SJCRH30 (cell line): Measurements from ENCODE around the gene EXOC2. TPM values are rescaled to one million over a fixed set of nuclear protein-coding genes. Genes with fewer than 3 reads are reported as not detected.
"Not testable (repeated sequence)": the region's sequence is repeated elsewhere in the genome, so short reads cannot be mapped to it uniquely, and the experiment has no call there.

Source experiments
- DNase-seq, 2 experiments: peaks; one replicate each; pipeline ENCODE4 v3.0.0-alpha.2; 2015 to 2020
- H3K27ac ChIP-seq: fragments of 250-450 bp; sonication (Bioruptor Pico); 2 replicates; pipeline ENCODE4 v1.5.1; 2020; ENCODE audit warnings: mild to moderate bottlenecking, moderate library complexity
- H3K27me3 ChIP-seq: fragments of 250-450 bp; sonication (Bioruptor Pico); 2 replicates; pipeline ENCODE4 v1.5.1; 2020; ENCODE audit warnings: mild to moderate bottlenecking, moderate library complexity
- H3K36me3 ChIP-seq: fragments of 250-450 bp; sonication (Bioruptor Pico); 2 replicates; pipeline ENCODE4 v1.5.1; 2020; ENCODE audit warnings: mild to moderate bottlenecking, moderate library complexity
- H3K4me1 ChIP-seq: fragments of 250-450 bp; sonication (Bioruptor Pico); 2 replicates; pipeline ENCODE4 v1.5.1; 2020; ENCODE audit warnings: mild to moderate bottlenecking, moderate library complexity
- H3K4me3 ChIP-seq: fragments of 250-450 bp; sonication (Bioruptor Pico); 2 replicates; pipeline ENCODE4 v1.5.1; 2020; ENCODE audit warnings: mild to moderate bottlenecking, moderate library complexity
- H3K9me3 ChIP-seq: fragments of 250-450 bp; sonication (Bioruptor Pico); replicated peaks from 2 replicates; pipeline ENCODE4 v1.5.1; 2020; ENCODE audit warnings: mild to moderate bottlenecking, moderate library complexity
- total RNA-seq: library from RNA; depleted of rRNA; stranded (reverse); fragments of >200 nt; shearing (Covaris generic); gene quantifications from 2 replicates; pipeline ENCODE4 v1.2.3, GENCODE V29; 2014

EXOC2 gene
- total RNA-seq, 1 experiment from 2014 or later: 22.3 TPM

DNA sequence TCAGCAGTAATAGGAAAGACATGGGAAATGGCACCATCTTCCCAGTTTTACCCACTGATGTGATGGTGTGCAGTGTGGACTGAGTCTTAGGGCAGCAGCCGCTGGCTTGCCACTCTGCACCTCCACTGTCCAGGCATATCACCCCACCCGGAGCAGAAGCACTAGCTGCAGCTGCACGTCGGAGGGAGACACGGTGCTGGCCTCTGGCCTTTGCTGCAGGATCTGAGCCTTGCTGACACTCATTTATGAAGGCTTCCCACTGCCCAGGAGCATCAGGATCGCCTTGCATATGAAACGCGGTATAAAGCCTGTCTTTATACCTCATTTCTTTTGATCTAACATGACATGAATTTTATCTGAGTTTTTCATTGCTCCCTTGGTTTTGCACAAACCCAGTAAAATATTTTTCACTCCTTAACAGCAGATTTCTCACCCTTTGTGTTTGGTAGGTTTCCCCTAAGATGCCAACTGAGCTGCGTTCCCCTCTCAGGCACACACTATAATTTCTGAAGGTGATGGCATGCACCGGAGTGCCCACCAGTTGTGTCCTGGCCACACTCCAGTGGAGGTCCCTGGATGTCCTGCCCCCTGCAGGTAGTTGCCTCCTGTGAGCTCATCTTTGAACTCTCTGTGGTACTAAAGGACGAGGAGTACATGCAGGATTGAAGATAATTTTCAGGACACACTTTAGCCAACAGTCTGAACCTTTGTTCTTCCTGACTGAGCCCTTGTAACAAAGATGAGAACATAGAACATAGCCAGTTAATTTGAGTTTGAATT is 9.0 kb upstream of the EXOC2 start:
- no peak for DNase-seq
- H3K9me3 ChIP-seq: no peaks in the 10 kb centered on the region
- H3K27me3 ChIP-seq: no peaks in the 10 kb centered on the region
- H3K4me3 ChIP-seq: no peak overlapping the region
- no peak overlapping the region for H3K27ac ChIP-seq
- H3K36me3 ChIP-seq: no peaks in the 10 kb centered on the region
- H3K4me1 ChIP-seq: no peaks in the 10 kb centered on the region

DNA sequence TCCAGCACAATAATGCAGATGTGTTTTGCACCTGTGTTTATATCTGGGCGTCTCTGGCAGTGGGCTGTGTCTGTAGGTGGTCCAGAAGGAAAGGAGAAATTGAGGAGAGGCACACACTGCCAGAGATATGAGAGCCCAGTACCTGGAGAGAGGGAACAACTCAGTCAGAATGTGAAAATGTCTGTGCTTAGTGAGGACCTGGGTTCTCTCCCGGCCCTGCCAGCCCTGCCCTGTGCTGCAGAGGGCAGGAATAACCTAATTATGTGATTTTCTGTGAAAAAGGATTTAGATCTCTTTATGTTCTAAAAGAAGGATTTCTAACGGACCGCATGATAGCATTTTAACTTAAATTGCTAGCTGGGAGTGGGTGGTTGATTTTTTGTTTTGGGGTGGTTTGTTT is 8.3 kb upstream of the EXOC2 start:
- H3K27me3 ChIP-seq: no peaks in the 10 kb centered on the region
- H3K4me1 ChIP-seq: no peaks in the 10 kb centered on the region
- H3K9me3 ChIP-seq: no peaks in the 10 kb centered on the region
- H3K4me3 ChIP-seq: no peak overlapping the region
- DNase-seq: no peak
- no peak overlapping the region for H3K27ac ChIP-seq
- H3K36me3 ChIP-seq: no peaks in the 10 kb centered on the region

DNA sequence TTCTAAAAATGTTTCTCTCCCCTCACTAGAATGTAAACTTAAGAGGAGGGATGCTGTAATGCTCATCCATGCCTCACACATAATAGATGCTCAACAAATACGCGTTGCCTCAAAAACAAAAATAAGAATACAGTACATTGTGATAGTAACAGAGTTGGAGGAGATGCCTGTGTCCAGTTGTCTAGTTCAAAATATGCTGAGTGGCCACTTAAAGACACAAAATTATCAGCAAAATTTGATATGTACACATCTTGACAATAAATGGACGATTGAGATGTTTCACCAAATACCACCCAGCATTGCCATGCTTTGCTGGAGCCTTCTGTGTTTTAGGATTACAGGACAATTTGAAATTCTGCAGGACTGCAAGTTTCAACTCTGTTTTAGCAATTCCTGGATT is 7.6 kb upstream of the EXOC2 start:
- no peak overlapping the region for H3K4me3 ChIP-seq
- no peaks in the 10 kb centered on the region for H3K27me3 ChIP-seq
- no peak for DNase-seq
- H3K9me3 ChIP-seq: no peaks in the 10 kb centered on the region
- no peaks in the 10 kb centered on the region for H3K4me1 ChIP-seq
- H3K36me3 ChIP-seq: no peaks in the 10 kb centered on the region
- no peak overlapping the region for H3K27ac ChIP-seq

DNA sequence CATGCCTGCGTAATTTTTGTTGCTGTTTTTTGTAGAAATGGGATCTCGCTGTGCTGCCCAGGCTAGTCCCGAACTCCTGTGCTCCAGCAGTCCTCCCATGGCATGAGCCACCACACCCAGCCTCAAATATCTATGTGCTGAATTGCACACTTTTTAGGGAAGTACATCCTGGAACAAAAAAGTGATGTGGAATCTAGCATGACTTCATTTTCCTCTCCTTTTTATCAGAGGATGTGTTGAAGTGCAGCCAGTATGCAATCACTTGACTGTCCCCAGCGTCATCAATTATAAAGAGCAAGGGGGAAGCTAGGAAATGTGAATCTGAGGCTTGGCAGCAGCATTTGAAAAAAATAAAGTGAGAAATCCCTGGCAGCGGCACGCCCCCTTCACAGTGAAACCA is 6.4 kb upstream of the EXOC2 start:
- Histone ChIP-seq H3K27me3 (no peaks in the 10 kb centered on the region), H3K4me1 (no peaks in the 10 kb centered on the region), H3K4me3 (no peak overlapping the region), H3K9me3 (no peaks in the 10 kb centered on the region), H3K27ac (no peak overlapping the region), H3K36me3 (no peaks in the 10 kb centered on the region)
- DNase-seq: no peak

DNA sequence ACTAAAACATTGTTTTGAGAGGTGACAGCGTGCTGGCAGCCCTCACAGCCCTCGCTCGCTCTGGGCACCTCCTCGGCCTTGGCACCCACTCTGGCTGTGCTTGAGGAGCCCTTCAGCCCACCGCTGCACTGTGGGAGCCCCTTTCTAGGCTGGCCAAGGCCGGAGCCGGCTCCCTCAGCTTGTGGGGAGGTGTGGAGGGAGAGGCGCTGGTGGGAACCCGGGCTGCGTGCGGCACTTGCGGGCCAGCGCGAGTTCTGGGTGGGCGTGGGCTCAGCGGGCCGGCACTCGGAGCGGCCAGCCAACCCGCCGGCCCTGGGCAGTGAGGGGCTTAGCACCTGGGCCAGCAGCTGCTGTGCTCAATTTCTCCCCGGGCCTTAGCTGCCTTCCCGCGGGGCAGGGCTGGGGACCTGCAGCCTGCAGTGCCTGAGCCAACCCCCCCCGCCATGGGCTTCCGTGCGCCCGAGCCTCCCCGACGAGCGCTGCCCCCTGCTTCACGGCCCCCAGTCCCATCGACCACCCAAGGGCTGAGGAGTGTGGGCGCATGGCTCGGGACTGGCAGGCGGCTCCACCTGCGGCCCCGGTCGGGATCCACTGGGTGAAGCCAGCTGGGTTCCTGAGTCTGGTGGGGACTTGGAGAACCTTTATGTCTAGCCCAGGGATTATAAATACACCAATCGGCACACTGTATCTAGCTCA is 1.6 kb upstream of the EXOC2 start:
- H3K27me3 ChIP-seq, H3K4me3 ChIP-seq, H3K27ac ChIP-seq, H3K9me3 ChIP-seq, H3K4me1 ChIP-seq, DNase-seq, H3K36me3 ChIP-seq: not testable (repeated sequence)

DNA sequence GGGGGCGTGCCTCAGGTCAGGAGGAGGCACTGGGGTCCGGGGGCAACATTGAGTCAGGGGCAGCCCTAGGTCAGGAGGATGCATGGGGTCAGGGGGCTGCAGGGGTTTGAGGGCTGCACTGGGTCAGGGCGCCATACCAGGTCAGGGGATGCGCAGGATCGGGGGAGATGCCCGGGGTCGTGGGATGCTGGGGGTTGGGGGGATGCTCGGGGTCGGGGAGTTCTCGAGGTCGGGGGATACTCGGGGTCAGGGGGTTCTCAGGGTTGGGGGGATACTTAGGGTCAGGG is 727 bp upstream of the EXOC2 start:
- Histone ChIP-seq H3K9me3 (no peaks in the 10 kb centered on the region), H3K36me3 (no peaks in the 10 kb centered on the region), H3K4me3 (peak overlapping the region; percentile 71), H3K27ac (no peak overlapping the region), H3K4me1 (no peaks in the 10 kb centered on the region), H3K27me3 (no peaks in the 10 kb centered on the region)
- no peak for DNase-seq

GRCh38 chr6:692356-692851 is 535 bp downstream of the EXOC2 start:
- Histone ChIP-seq H3K27ac (no peak overlapping the region), H3K27me3 (no peaks in the 10 kb centered on the region), H3K4me3 (peak overlapping the region; percentile 71), H3K9me3 (no peaks in the 10 kb centered on the region), H3K36me3 (no peaks in the 10 kb centered on the region), H3K4me1 (no peaks in the 10 kb centered on the region)
- DNase-seq: peak; percentile 20 to 31

GRCh38 chr6:689223-689622 is 3.7 kb downstream of the EXOC2 start:
- no peak for DNase-seq
- no peaks in the 10 kb centered on the region for H3K36me3 ChIP-seq
- no peak overlapping the region for H3K27ac ChIP-seq
- H3K4me3 ChIP-seq: no peak overlapping the region
- peaks cover 3% of the 10 kb centered on the region; the same call in 1 of the 2 replicates for H3K4me1 ChIP-seq
- H3K9me3 ChIP-seq: no peaks in the 10 kb centered on the region
- H3K27me3 ChIP-seq: no peaks in the 10 kb centered on the region

- Histone ChIP-seq H3K27ac (no peak overlapping the region), H3K36me3 (no peaks in the 10 kb centered on the region), H3K27me3 (no peaks in the 10 kb centered on the region), H3K9me3 (no peaks in the 10 kb centered on the region), H3K4me1 (peaks cover 10% of the 10 kb centered on the region; the same call in 1 of the 2 replicates), H3K4me3 (no peak overlapping the region)
- DNase-seq: peak; percentile 17 to 55
Observed at GRCh38 chr6:686497-686896, 6.4 kb downstream of the EXOC2 start.

- Histone ChIP-seq H3K36me3 (no peaks in the 10 kb centered on the region), H3K27ac (no peak overlapping the region; the same call in 1 of the 2 replicates), H3K4me3 (no peak overlapping the region), H3K27me3 (no peaks in the 10 kb centered on the region), H3K9me3 (no peaks in the 10 kb centered on the region), H3K4me1 (peaks cover 14% of the 10 kb centered on the region; the same call in 1 of the 2 replicates)
- DNase-seq: no peak
Observed at GRCh38 chr6:684831-685636, 7.9 kb downstream of the EXOC2 start.

GRCh38 chr6:683742-684440 is 9.0 kb downstream of the EXOC2 start:
- Histone ChIP-seq H3K36me3 (no peaks in the 10 kb centered on the region), H3K9me3 (no peaks in the 10 kb centered on the region), H3K4me1 (peaks cover 18% of the 10 kb centered on the region; the same call in 1 of the 2 replicates), H3K4me3 (peak overlapping the region; percentile 29), H3K27me3 (no peaks in the 10 kb centered on the region), H3K27ac (peak overlapping the region; percentile 27)
- peak; percentile 83 to 86 for DNase-seq

- H3K9me3 ChIP-seq: no peaks in the 10 kb centered on the region
- no peaks in the 10 kb centered on the region for H3K27me3 ChIP-seq
- peaks cover 18% of the 10 kb centered on the region; the same call in 1 of the 2 replicates for H3K4me1 ChIP-seq
- no peaks in the 10 kb centered on the region for H3K36me3 ChIP-seq
- H3K4me3 ChIP-seq: no peak overlapping the region
- no peak overlapping the region for H3K27ac ChIP-seq
- peak in 1 of 2 experiments; percentile 14 for DNase-seq
Observed at GRCh38 chr6:680666-681340, 12.1 kb downstream of the EXOC2 start.

GRCh38 chr6:680251-680650 is 12.7 kb downstream of the EXOC2 start:
- H3K9me3 ChIP-seq: no peaks in the 10 kb centered on the region
- H3K4me1 ChIP-seq: peaks cover 18% of the 10 kb centered on the region; the same call in 1 of the 2 replicates
- DNase-seq: peak; percentile 24 to 40
- no peaks in the 10 kb centered on the region for H3K27me3 ChIP-seq
- no peaks in the 10 kb centered on the region for H3K36me3 ChIP-seq
- no peak overlapping the region for H3K27ac ChIP-seq
- no peak overlapping the region for H3K4me3 ChIP-seq

- DNase-seq: no peak
- no peaks in the 10 kb centered on the region for H3K27me3 ChIP-seq
- no peaks in the 10 kb centered on the region for H3K36me3 ChIP-seq
- H3K9me3 ChIP-seq: no peaks in the 10 kb centered on the region
- no peak overlapping the region for H3K27ac ChIP-seq
- no peak overlapping the region for H3K4me3 ChIP-seq
- peaks cover 15% of the 10 kb centered on the region; the same call in 1 of the 2 replicates for H3K4me1 ChIP-seq
Observed at GRCh38 chr6:679282-679681, 13.7 kb downstream of the EXOC2 start.
